ENCODE results near the gene PPP2R3B. TPM values are rescaled to one million over a fixed set of nuclear protein-coding genes. Genes with fewer than 3 reads are reported as not detected.

PPP2R3B gene
- total RNA-seq, 2 donors from 2014 or later: 20.6 to 73.2 TPM

- peaks cover 4% of the 10 kb centered on the region for H3K4me1 ChIP-seq (replicated peaks)
- 2% methylated on average over 15 of the region's 41 CpGs for WGBS
- H3K9me3 ChIP-seq: no peaks in the 10 kb centered on the region
- no peak for DNase-seq (ENCODE audit: low spot score)
- peak overlapping the region; percentile 82 to 84 for H3K27ac ChIP-seq
- intact Hi-C loops (cut with DNase I): no loop called here
- H3K4me3 ChIP-seq: peak overlapping the region; percentile 96 to 97
- H3K27me3 ChIP-seq (replicated peaks; ENCODE audit: insufficient read depth): no peaks in the 10 kb centered on the region
- H3K36me3 ChIP-seq: no peaks in the 10 kb centered on the region
- no peak for TF ChIP-seq POLR2A (IDR thresholded peaks at IDR 0.05)
- TF ChIP-seq POLR2AphosphoS5 (IDR thresholded peaks at IDR 0.05): no peak
- TF ChIP-seq CTCF (IDR thresholded peaks at IDR 0.05): no peak
These were observed 67.1 kb downstream of the PPP2R3B start for GRCh38 chrX:319579-320125.

- Histone ChIP-seq H3K9me3 (no peaks in the 10 kb centered on the region), H3K27me3 (replicated peaks; ENCODE audit: insufficient read depth) (no peaks in the 10 kb centered on the region), H3K4me1 (replicated peaks) (peaks cover 4% of the 10 kb centered on the region), H3K4me3 (peak within 1 kb of the TSS; percentile 96 to 97), H3K36me3 (no peaks in the 10 kb centered on the region), H3K27ac (peak within 1 kb of the TSS; percentile 93 to 96)
- peak; percentile 25 to 73 (median 52) for TF ChIP-seq CTCF (IDR thresholded peaks at IDR 0.05)
- peak; percentile 89 for TF ChIP-seq POLR2A (IDR thresholded peaks at IDR 0.05)
- TF ChIP-seq POLR2AphosphoS5 (IDR thresholded peaks at IDR 0.05): peak; percentile 96
- under 1% methylated on average over 52 of the region's 97 CpGs for WGBS
- intact Hi-C loops (cut with DNase I): no loop called here
- DNase-seq (ENCODE audit: low spot score): peak; percentile 100
These were observed 67.7 kb downstream of the PPP2R3B start, which contains the start of gene GTPBP6 for GRCh38 chrX:318739-319578. Gene GTPBP6, minus strand, starts transcription at chrX:318796. Its CDS starts 9 bp downstream, at chrX:318787.

- DNase-seq (ENCODE audit: low spot score): peak; percentile 99
- Histone ChIP-seq H3K4me1 (replicated peaks) (peaks cover 4% of the 10 kb centered on the region), H3K27me3 (replicated peaks; ENCODE audit: insufficient read depth) (no peaks in the 10 kb centered on the region), H3K27ac (peak overlapping the region; percentile 93 to 96), H3K36me3 (no peaks in the 10 kb centered on the region), H3K4me3 (peak overlapping the region; percentile 96 to 97), H3K9me3 (no peaks in the 10 kb centered on the region)
- WGBS: under 1% methylated on average over 59 of the region's 61 CpGs
- no peak for TF ChIP-seq CTCF (IDR thresholded peaks at IDR 0.05)
- TF ChIP-seq POLR2AphosphoS5 (IDR thresholded peaks at IDR 0.05): peak; percentile 10
- TF ChIP-seq POLR2A (IDR thresholded peaks at IDR 0.05): peak; percentile 59
- intact Hi-C loops (cut with DNase I): no loop called here
These were observed 68.5 kb downstream of the PPP2R3B start for GRCh38 chrX:318068-318738.

GRCh38 chrX:317424-318067, 69.2 kb downstream of the PPP2R3B start:
- intact Hi-C loops (cut with DNase I): no loop called here
- no peak for TF ChIP-seq CTCF (IDR thresholded peaks at IDR 0.05)
- TF ChIP-seq POLR2A (IDR thresholded peaks at IDR 0.05): no peak
- no peak for TF ChIP-seq POLR2AphosphoS5 (IDR thresholded peaks at IDR 0.05)
- Histone ChIP-seq H3K4me3 (peak overlapping the region; percentile 96 to 97), H3K27ac (peak overlapping the region; percentile 93 to 96), H3K9me3 (no peaks in the 10 kb centered on the region), H3K27me3 (replicated peaks; ENCODE audit: insufficient read depth) (no peaks in the 10 kb centered on the region), H3K36me3 (peaks cover 4 to 5% of the 10 kb centered on the region in 2 donors), H3K4me1 (replicated peaks) (peaks cover 4% of the 10 kb centered on the region)
- WGBS: 47% methylated on average over 24 of the region's 28 CpGs
- no peak for DNase-seq (ENCODE audit: low spot score)
